CD14-positive monocyte (primary cell): ENCODE measurements around the gene TRIM62. TPM values are rescaled to one million over a fixed set of nuclear protein-coding genes. Genes with fewer than 3 reads are reported as not detected.

Experiments
- DNase-seq, 3 donors: peaks; one replicate each; pipeline ENCODE4 v3.0.0-alpha.2; 2011 to 2022
- H2AFZ ChIP-seq: 2 replicates; pipeline ENCODE4 v1.6.0; 2012; ENCODE audit warnings: mild to moderate bottlenecking, low read depth, low read length, inconsistent platforms; ENCODE audit not compliant: insufficient read depth, poor library complexity, severe bottlenecking
- H3K27ac ChIP-seq, 2 donors: 1 replicate in 1 of 2; 2 replicates in 1 of 2; pipeline ENCODE4 v1.5.1; 2012 to 2013; ENCODE audit warnings: low read length in 2 of 2, control low read depth in 1 of 2, inconsistent platforms in 1 of 2, low read depth in 1 of 2, mild to moderate bottlenecking in 1 of 2
- H3K27me3 ChIP-seq, 2 donors: one replicate each; pipeline versions ENCODE4 v1.6.0 to v1.6.1; 2011 to 2013; ENCODE audit warnings: low read length in 2 of 2; ENCODE audit not compliant: control insufficient read depth in 2 of 2, insufficient read depth in 2 of 2
- H3K36me3 ChIP-seq, 2 donors: replicated peaks in 1 of 2; 1 replicate in 1 of 2; 2 replicates in 1 of 2; pipeline versions ENCODE4 v1.5.1 to v1.6.1; 2012 to 2013; ENCODE audit warnings: low read length in 2 of 2, control low read depth in 1 of 2, inconsistent platforms in 1 of 2, mild to moderate bottlenecking in 1 of 2; ENCODE audit not compliant: insufficient read depth in 2 of 2, control insufficient read depth in 1 of 2
- H3K4me1 ChIP-seq, 2 donors: 1 replicate in 1 of 2; 2 replicates in 1 of 2; pipeline versions ENCODE4 v1.5.1 to v1.6.1; 2012 to 2013; ENCODE audit warnings: low read length in 2 of 2, control low read depth in 1 of 2, inconsistent platforms in 1 of 2, mild to moderate bottlenecking in 1 of 2, moderate library complexity in 1 of 2; ENCODE audit not compliant: insufficient read depth in 2 of 2, control insufficient read depth in 1 of 2
- H3K4me2 ChIP-seq: replicated peaks from 2 replicates; pipeline ENCODE3; 2012; ENCODE audit warnings: low read length, moderate library complexity, mild to moderate bottlenecking; ENCODE audit not compliant: poor library complexity, severe bottlenecking; ENCODE audit errors: extremely low read depth
- H3K4me3 ChIP-seq, 3 experiments: fragments of 200-600 bp in 1 of 3; sonication (generic) in 1 of 3; replicated peaks in 1 of 3; 1 replicate in 2 of 3; 2 replicates in 1 of 3; pipeline ENCODE4 v1.5.1; 2011 to 2013; ENCODE audit warnings: low read length in 3 of 3, mild to moderate bottlenecking in 3 of 3, control low read depth in 2 of 3, low read depth in 2 of 3, inconsistent platforms in 1 of 3, moderate library complexity in 1 of 3
- H3K79me2 ChIP-seq: 2 replicates; pipeline ENCODE4 v1.6.0; 2012; ENCODE audit warnings: mild to moderate bottlenecking, control low read depth, inconsistent platforms, low read length, moderate library complexity; ENCODE audit not compliant: insufficient read depth
- H3K9ac ChIP-seq: 2 replicates; pipeline ENCODE4 v1.6.0; 2017; ENCODE audit warnings: low read length, mild to moderate bottlenecking; ENCODE audit not compliant: insufficient read depth, poor library complexity, severe bottlenecking
- H3K9me3 ChIP-seq, 2 donors: replicated peaks in 1 of 2; 1 replicate in 1 of 2; 2 replicates in 1 of 2; pipeline versions ENCODE4 v1.5.1 to v1.6.1; 2012 to 2013; ENCODE audit warnings: low read length in 2 of 2, control low read depth in 1 of 2; ENCODE audit not compliant: control insufficient read depth in 1 of 2, insufficient read depth in 1 of 2
- H4K20me1 ChIP-seq: 2 replicates; pipeline ENCODE4 v1.6.0; 2012; ENCODE audit warnings: mild to moderate bottlenecking, low read length, control low read depth, moderate library complexity; ENCODE audit not compliant: insufficient read depth
- H3K27ac Mint-ChIP-seq, 7 donors: one replicate each; pipeline ENCODE4 v1.8.0; 2020; ENCODE audit warnings: mild to moderate bottlenecking in 7 of 7, mixed read lengths in 7 of 7, moderate library complexity in 6 of 7, inconsistent platforms in 2 of 7
- H3K27me3 Mint-ChIP-seq, 3 donors: one replicate each; pipeline ENCODE4 v1.8.0; 2021 to 2022; ENCODE audit warnings: low read depth in 3 of 3, mild to moderate bottlenecking in 3 of 3, mixed read lengths in 3 of 3, moderate library complexity in 3 of 3, inconsistent platforms in 1 of 3
- H3K36me3 Mint-ChIP-seq, 2 donors: one replicate each; pipeline ENCODE4 v1.8.0; 2020; ENCODE audit warnings: mixed read lengths in 2 of 2, inconsistent platforms in 1 of 2, mild to moderate bottlenecking in 1 of 2
- H3K4me1 Mint-ChIP-seq: one replicate; pipeline ENCODE4 v1.8.0; 2020; ENCODE audit warnings: mild to moderate bottlenecking, mixed read lengths
- H3K4me3 Mint-ChIP-seq, 2 donors: one replicate each; pipeline ENCODE4 v1.8.0; 2020; ENCODE audit warnings: mild to moderate bottlenecking in 2 of 2, mixed read lengths in 2 of 2, moderate library complexity in 1 of 2
- H3K9me3 Mint-ChIP-seq, 7 donors: one replicate each; pipeline ENCODE4 v1.8.0; 2020 to 2022; ENCODE audit warnings: mixed read lengths in 7 of 7, mild to moderate bottlenecking in 6 of 7, moderate library complexity in 6 of 7, inconsistent platforms in 2 of 7
- WGBS: methylation state at CpG from one replicate; pipeline ENCODE4 v1.1.5; 2013; ENCODE audit warnings: missing lambda C conversion rate; ENCODE audit not compliant: insufficient coverage; 5-methylcytosine and 5-hydroxymethylcytosine counted together
- intact Hi-C, 2 donors: fragments of 100-400 bp; cut with micrococcal nuclease; formaldehyde crosslinking; loops; one replicate each; pipeline versions ENCODE4 v1.15.0 to v1.15.1; 2023
- polyA plus RNA-seq, 3 donors: library from polyadenylated mRNA; depleted of rRNA in 1 of 3; unstranded in 2 of 3; stranded (reverse) in 1 of 3; fragments of 300-500 nt in 2 of 3; fragments of >200 nt in 1 of 3; fragmentation: Illumina TruSeq in 2 of 3; gene quantifications; 1 replicate in 2 of 3; 2 replicates in 1 of 3; pipeline ENCODE4 v1.2.3, GENCODE V29; 2012 to 2021
- TF ChIP-seq, protein P1 (sequence below): fragments of 200-600 bp; IDR thresholded peaks from one replicate; pipeline ENCODE4 v1.8.0; 2022; ENCODE audit warnings: antibody characterized with exemption, mild to moderate bottlenecking

TRIM62 gene
- polyA plus RNA-seq, 3 donors: 1.7 to 8.1 (median 2.1) TPM

DNA sequence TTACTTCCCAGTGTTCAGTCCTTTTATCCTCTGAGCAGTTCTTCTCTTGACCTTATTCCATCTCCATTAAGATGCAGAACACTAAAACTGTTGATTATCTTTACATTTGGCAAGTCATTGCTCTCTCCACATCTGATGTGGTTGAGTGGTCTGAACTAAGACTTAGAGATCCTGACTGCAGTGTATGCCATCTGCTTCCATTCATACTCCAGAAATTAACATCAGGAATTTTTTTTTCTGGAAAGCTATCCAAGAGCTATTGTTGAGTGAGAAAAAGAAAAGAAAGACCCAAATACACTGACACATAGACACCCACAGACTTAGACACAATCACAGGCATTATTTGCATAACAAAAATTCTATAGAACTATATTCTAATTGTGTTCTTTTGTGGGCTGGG lies 3.7 kb upstream of the TRIM62 start:
- H3K27me3 ChIP-seq: peaks cover 9 to 18% of the 10 kb centered on the region in 2 donors
- no peak overlapping the region for H3K4me3 Mint-ChIP-seq
- peaks cover 4% of the 10 kb centered on the region for H4K20me1 ChIP-seq
- H3K27ac Mint-ChIP-seq: no peak overlapping the region
- peaks cover 15% of the 10 kb centered on the region for H3K4me1 Mint-ChIP-seq
- no peak overlapping the region for H3K27ac ChIP-seq
- H2AFZ ChIP-seq: no peak overlapping the region
- H3K4me3 ChIP-seq: no peak overlapping the region
- no peaks in the 10 kb centered on the region for H3K79me2 ChIP-seq
- H3K36me3 ChIP-seq: no peaks in the 10 kb centered on the region
- TF ChIP-seq, protein P1, sequence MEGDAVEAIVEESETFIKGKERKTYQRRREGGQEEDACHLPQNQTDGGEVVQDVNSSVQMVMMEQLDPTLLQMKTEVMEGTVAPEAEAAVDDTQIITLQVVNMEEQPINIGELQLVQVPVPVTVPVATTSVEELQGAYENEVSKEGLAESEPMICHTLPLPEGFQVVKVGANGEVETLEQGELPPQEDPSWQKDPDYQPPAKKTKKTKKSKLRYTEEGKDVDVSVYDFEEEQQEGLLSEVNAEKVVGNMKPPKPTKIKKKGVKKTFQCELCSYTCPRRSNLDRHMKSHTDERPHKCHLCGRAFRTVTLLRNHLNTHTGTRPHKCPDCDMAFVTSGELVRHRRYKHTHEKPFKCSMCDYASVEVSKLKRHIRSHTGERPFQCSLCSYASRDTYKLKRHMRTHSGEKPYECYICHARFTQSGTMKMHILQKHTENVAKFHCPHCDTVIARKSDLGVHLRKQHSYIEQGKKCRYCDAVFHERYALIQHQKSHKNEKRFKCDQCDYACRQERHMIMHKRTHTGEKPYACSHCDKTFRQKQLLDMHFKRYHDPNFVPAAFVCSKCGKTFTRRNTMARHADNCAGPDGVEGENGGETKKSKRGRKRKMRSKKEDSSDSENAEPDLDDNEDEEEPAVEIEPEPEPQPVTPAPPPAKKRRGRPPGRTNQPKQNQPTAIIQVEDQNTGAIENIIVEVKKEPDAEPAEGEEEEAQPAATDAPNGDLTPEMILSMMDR: no peak
- peaks cover 7 to 18% of the 10 kb centered on the region in 2 donors for H3K4me1 ChIP-seq
- peaks cover 0 to 1% (median 0%) of the 10 kb centered on the region in 7 donors for H3K9me3 Mint-ChIP-seq
- peaks cover 13 to 34% (median 14%) of the 10 kb centered on the region in 3 donors for H3K27me3 Mint-ChIP-seq
- H3K4me2 ChIP-seq: no peak overlapping the region
- no peaks in the 10 kb centered on the region for H3K9me3 ChIP-seq
- intact Hi-C loops: loop anchor here in 1 of 2 donors (10.0 kb wide), 1 partner anchor 61 kb away; no protein-coding TSS in a partner anchor
- no peak for DNase-seq
- H3K36me3 Mint-ChIP-seq: no peaks in the 10 kb centered on the region
- no peak overlapping the region for H3K9ac ChIP-seq

DNA sequence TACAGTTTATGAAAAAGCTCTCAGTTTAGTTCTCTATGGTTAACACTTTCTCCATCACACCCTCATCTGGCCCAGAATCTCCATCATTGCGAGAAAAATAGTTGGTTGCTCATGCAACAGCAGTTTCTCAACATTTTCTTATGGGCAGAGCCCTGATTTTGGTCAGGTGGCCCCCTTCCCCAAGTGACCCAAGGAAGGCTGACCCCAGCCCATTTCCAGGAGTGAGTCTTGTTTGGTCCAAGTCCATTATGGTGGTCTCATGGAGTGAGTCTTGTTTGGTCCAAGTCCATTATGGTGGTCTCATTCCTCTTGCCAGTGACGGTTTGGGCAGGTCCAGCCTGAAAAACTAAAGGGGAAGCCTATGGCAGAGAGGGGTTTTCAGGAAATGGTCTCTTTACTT lies 1.5 kb upstream of the TRIM62 start:
- Histone ChIP-seq H3K79me2 (no peaks in the 10 kb centered on the region), H3K4me1 (peaks cover 11 to 23% of the 10 kb centered on the region in 2 donors), H2AFZ (no peak overlapping the region), H3K4me2 (no peak overlapping the region), H3K27ac (no peak overlapping the region), H3K9me3 (no peaks in the 10 kb centered on the region), H3K36me3 (peaks cover 0 to 3% of the 10 kb centered on the region in 2 donors), H4K20me1 (peaks cover 21% of the 10 kb centered on the region), H3K4me3 (no peak overlapping the region), H3K27me3 (peaks cover 9 to 18% of the 10 kb centered on the region in 2 donors), H3K9ac (no peak overlapping the region)
- Mint-ChIP-seq H3K4me1 (peaks cover 24% of the 10 kb centered on the region), H3K27ac (no peak overlapping the region), H3K4me3 (no peak overlapping the region), H3K9me3 (peaks cover 0 to 2% (median 0%) of the 10 kb centered on the region in 7 donors), H3K36me3 (peaks cover 6 to 7% of the 10 kb centered on the region in 2 donors), H3K27me3 (peaks cover 14 to 30% (median 15%) of the 10 kb centered on the region in 3 donors)
- 93% methylated on average over 2 of the region's 2 CpGs for WGBS
- intact Hi-C loops: loop anchor here in 1 of 2 donors (2.0 to 10.0 kb wide), 2 partner anchors 59 to 167 kb away; no protein-coding TSS in a partner anchor
- TF ChIP-seq, protein P1: no peak
- DNase-seq: no peak
